ENCODE results near the gene MAN1C1. TPM values are rescaled to one million over a fixed set of nuclear protein-coding genes. Genes with fewer than 3 reads are reported as not detected.
"Not testable (repeated sequence)": the region's sequence is repeated elsewhere in the genome, so short reads cannot be mapped to it uniquely, and the experiment has no call there.

MAN1C1 gene
- total RNA-seq, 1 experiment from 2014 or later: 0.63 TPM

- DNase-seq (ENCODE audit: low read depth): no peak
Measured at GRCh38 chr1:25698252-25698651, 81.7 kb downstream of the MAN1C1 start.

DNA sequence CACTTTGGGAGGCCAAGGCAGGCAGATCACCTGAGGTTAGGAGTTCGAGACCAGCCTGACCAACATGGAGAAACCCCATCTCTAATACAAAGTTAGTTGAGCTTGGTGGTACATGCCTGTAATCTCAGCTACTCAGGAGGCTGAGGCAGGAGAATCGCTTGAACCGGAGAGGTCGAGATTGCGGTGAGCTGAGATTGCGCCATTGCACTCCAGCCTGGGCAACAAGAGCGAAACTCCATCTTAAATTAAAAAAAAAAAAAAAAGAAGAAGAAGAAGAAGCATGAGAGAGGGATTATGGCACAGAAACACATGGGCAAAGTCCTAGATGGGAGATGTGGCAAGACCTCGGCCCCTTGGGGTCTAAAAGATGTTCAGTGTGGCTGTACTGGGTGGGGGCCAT is 82.5 kb downstream of the MAN1C1 start:
- not testable (repeated sequence) for DNase-seq (ENCODE audit: low read depth)

DNA sequence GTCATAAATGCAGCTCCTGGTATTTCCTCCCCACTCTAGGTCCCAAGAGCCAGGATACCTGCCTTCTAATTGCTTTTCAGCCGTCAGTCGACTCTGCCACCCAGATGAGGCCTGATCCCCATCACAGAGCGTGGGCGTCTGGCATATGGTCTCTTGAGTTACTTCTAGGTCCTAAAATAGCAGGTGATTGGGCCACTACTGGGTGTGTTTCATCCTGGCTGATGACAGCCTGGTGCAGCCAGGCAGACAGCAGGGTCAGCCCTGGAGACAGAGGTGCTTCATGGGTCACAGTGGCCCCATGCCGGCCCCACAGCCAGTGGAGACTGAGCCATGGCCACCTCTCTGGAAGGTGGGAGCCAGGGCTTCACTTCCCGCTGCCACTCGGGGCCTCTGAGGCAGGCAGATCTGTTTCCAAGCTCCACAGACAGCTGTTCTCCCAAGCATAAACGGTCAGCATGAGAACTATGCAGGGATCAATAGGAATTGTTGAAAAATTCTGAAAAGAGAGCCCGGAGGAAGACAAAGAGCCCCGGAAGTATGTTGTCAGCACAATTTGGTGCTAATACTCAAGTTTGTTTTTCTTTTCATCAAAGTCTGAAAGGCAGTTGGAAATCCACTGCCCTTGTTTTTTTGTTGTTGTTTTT is 83.0 kb downstream of the MAN1C1 start:
- DNase-seq (ENCODE audit: low read depth): no peak

DNA sequence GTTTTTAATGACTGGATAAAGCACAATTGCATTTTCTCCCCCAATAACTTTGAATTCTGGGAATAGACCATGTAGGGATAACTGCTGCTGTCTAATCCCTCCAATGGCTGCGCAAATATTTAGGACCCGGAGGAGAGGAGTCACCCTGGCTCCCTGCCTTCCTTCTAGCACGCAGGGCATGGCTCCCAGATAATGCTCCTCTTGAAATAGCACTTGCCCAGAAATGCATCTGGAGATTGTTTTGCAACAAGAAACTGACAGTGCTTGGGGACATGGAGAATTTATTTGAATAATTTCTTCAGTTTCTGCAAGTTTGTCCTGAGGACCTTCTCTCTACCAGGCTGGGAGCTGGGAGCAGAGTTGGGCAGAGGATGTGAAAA is 83.5 kb downstream of the MAN1C1 start:
- DNase-seq (ENCODE audit: low read depth): no peak

DNA sequence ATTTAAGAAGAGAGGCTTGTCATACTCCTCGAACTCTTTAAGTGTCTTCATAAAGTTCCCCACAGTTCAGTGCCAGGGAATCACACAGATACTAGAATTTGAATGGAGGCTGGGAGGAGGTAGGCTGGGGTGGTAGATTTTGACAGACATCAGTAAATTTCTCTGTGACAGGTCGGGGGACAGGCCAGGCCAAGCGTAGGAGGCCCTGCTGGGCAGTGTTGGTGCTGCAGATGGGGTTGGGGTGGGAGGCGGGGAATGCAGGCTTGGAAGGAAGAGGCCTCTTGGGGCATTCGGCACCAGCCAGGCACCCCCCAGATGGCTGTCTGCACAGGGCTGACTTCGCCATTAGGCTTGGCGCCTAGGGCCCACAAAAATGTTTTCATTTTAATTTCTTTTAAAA is 84.0 kb downstream of the MAN1C1 start:
- no peak for DNase-seq (ENCODE audit: low read depth)

DNA sequence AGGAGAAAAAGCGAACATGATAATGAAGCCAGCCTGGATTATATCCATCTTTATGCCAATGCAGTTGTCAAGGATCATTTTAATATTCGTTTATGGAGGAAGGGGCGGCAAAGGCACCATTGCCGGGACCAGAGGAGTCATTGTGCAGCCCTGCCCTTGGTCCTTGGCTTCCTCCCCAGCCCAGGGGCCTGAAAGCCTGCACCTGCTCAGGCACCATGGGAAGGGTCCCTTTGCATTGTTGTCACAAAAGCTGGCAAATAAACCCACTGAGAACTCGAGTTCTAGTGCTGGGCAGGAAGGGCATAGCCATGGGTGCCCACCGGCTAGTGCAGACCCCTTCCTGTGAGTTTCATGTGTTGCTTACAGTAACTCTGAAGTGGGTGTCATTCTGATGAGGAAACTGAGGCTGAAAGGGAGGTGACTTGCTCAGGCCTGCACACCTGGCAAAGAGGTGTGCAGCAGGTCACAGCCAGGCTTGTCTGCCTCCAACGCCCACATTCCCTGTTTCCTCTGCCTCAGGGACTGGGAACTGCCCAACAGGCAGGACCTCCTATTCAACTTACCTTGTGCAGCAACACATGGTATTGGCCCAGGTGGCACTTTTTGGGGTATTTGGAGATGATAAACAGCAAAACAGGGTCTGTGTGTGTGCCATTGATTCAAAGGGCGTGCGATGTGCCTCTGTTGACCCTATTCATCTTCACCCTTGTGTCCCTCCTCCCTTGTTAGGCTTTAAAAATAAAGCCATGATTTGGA is 84.6 kb downstream of the MAN1C1 start:
- no peak for DNase-seq (ENCODE audit: low read depth)

DNA sequence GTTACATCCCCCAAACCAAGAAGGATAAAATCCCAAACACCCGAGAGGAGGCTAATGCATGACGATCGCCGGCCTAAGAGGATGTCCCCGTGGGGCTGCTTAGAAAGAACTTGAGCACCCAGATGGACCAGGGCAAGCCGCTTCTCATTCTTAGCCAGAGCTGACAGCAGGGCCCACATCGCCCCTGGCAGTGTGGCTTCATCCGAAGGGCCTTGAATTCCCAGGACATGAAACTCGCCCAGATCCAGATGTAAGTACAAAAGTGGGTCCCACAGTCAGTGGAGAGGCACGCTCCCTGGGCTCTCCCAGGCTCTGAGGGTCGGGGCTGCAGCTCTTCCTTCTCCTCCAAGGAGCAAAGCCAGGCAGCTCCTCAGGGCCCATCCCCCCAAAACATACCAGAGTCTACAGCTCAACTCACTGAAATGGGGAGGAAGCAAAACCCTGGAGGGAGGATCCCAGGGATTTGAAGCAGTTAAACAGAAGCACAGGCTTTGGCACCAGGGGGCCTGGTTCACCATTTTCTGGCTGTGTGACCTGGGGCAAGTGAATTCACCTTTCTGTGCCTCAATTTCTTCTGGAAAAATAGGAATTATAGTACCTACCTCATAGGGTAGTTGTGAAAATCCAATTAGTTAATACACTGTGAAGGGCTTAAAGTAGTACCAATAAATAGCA is 85.6 kb downstream of the MAN1C1 start:
- DNase-seq (ENCODE audit: low read depth): no peak

DNA sequence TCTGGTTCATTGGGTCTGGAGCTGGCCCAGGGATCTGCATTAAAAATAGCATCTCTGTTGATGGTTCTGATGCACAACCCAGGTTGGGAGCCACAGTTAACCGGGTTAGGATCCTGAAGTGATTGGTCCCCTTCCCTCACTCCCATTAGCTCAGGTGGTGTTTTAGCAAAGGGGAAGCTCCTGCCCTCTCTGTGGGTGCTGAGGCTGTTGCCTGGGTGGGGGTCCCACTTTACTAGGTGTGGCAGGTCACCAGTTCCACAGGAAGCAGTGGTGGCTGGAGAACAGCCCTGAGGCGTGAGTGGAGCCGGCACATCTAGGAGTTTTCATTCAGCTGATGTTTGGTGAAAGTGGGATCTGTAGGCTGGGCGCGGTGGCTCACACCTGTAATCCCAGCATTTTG is 86.5 kb downstream of the MAN1C1 start:
- no peak for DNase-seq (ENCODE audit: low read depth)

DNA sequence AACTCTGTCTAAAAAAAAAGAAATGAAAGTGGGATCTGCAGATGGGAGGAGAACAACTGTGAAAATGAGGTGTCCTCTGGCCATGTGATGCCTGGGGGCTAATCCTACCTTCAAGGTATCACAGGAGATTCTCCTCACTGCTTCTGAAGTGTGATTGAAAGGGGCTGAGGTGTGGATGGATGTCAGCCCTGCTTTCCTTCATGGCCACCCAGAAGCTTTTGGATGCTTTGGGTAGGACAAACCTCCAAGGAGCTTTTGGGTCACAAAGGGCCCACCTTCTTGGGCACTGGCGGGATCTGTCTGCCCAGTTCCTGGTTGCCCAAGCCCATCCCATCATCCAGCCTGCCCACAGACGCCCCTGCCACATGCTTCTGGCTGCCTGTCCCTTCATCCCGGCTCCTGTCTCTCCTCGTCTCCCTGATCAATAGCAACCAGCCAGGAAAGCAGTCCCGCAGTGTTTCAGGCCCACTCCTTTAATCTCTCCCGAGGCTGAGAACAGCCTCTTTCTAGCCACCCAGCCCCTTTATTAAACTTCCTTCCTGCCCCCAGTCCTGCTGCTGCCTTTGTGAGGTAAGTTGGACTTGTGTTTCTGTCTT is 87.2 kb downstream of the MAN1C1 start:
- no peak for DNase-seq (ENCODE audit: low read depth)

DNA sequence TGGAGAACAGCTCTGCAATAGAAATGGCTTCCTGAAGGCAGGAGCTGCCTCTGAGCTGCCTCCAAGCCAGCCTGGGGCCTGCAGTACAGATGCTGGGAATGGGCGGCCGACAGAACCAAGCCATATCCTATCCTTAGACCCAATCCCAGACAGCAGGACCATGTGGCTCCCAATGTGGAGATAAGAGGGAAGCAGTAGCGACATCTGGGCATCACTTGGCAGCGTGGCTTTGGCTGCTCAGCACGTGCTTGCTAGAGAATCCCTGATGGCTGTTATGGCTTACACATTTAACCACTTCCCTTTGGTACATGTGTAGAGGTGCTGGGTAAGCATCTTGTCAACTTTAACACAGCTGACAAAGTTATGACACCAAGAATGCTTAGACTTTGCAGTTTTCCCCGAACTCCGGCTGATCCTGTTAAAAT is 87.7 kb downstream of the MAN1C1 start:
- DNase-seq (ENCODE audit: low read depth): no peak

- DNase-seq (ENCODE audit: low read depth): no peak
Measured at GRCh38 chr1:25705699-25706098, 89.1 kb downstream of the MAN1C1 start.

- no peak for DNase-seq (ENCODE audit: low read depth)
Measured at GRCh38 chr1:25706146-25707089, 89.8 kb downstream of the MAN1C1 start.

- peak; percentile 71 for DNase-seq (ENCODE audit: low read depth)
Measured at GRCh38 chr1:25707280-25708016, 90.9 kb downstream of the MAN1C1 start.

GRCh38 chr1:25710583-25711347 is 94.2 kb downstream of the MAN1C1 start:
- no peak for DNase-seq (ENCODE audit: low read depth)

DNA sequence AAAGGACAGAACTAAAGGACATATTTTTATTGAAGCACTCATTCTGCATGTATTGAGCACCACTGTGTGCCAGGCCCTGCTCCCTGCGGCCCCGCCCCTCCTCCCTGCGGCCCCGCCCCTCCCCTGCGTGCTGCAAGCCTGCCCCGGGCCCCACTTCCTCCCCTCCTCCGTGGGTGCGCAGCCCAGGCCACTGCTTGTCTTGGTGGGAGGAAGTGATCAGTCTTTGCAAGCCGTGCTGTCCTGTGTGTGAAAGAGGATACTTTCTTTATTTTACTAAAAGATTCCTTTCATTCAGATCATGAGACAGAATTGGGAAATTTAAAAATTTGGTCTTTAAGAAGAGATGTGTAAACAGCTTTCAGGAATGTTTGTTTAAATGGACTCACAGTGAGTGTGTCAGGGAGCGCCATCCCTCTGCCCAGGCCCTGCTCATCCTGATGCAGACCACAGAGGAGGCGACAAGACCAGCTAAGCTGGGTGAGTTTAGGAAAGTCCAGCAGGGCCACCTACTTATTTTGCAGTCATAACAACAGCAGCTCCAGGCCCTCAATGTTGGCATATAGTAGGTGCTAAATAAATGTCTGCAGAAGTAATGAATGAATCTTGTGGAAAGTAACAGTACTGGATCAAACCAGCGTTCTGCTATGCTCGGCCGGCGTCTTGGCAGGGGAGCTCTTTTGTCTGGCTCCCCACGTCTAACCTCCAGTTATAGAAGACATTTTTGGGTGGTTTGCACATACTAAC is 95.1 kb downstream of the MAN1C1 start:
- DNase-seq (ENCODE audit: low read depth): no peak

GRCh38 chr1:25712299-25712970 is 95.8 kb downstream of the MAN1C1 start:
- DNase-seq (ENCODE audit: low read depth): no peak

DNA sequence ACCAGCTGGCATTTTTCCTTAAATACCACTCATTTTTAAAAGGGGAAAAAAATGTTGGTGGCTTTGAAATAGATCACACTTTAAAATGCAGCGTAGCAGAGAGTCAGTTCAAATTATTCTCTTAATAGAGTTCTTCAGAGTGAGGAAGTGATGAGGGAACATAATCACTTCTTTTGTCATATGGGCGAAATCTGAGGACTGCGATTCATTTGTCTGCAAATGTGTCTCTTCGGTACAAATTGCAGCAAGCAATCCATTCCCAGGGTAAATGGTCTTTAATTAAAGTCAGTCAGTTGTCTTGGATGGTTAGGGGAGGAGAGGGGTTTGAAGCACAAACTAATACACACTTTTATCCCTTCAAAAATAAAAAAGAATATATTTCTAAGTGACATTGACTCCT is 97.4 kb downstream of the MAN1C1 start:
- DNase-seq (ENCODE audit: low read depth): no peak

DNA sequence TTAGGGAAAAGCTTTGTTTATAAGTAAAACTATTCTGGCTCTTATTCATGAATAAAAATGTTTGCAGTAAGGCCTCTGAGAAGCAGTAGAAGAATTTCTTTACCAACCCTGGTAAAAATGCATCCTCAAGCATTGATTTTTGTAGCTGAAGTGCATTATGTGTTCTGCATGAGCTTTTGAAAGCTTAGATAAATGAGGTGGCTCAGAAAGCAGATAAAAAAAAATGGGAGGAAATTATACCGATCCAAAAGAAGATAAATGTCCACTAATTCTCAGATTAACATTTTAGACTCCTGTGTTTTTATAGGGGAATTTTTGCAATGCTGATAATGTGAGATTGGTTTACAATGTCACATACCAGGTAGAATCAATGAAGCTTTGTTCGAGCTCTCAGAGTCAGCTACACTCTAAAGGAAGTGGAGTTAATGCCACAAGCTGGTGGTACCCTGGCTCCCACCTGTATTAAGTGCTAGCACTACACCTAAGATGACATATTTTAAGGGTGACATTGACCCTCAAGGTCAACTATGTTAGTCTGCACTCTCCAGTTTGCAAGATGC is 97.9 kb downstream of the MAN1C1 start:
- no peak for DNase-seq (ENCODE audit: low read depth)
